BJ (cell line): Measurements from ENCODE around the gene OSBPL6. TPM values are rescaled to one million over a fixed set of nuclear protein-coding genes. Genes with fewer than 3 reads are reported as not detected.

Experiments used
- CTCF ChIA-PET: fragments of 350-600 bp; formaldehyde crosslinking; extraction: SDS; loops from one replicate; lab custom pipeline; 2021; ENCODE audit warnings: antibody characterized with exemption, inconsistent platforms; lab: Yijun Ruan, JAX
- POLR2A ChIA-PET: fragments of 300-600 bp; sonication (Branson Sonifier 250); formaldehyde crosslinking; extraction: SDS; loops from one replicate; lab custom pipeline; 2021; ENCODE audit warnings: antibody characterized with exemption; lab: Charles Lee
- DNase-seq: peaks from one replicate; pipeline ENCODE4 v3.0.0-alpha.2; 2011; ENCODE audit warnings: low read depth
- H3K27me3 ChIP-seq: 2 replicates; pipeline ENCODE4 v1.6.0; 2011; ENCODE audit warnings: low read length; ENCODE audit not compliant: control insufficient read depth, insufficient read depth
- H3K36me3 ChIP-seq: 2 replicates; pipeline ENCODE4 v1.5.1; 2011; ENCODE audit warnings: low read length; ENCODE audit not compliant: control insufficient read depth, insufficient read depth
- H3K4me3 ChIP-seq: 2 replicates; pipeline ENCODE4 v1.5.1; 2011; ENCODE audit warnings: low read depth, mild to moderate bottlenecking, control low read depth, low read length
- polyA plus RNA-seq: library from polyadenylated mRNA; depleted of rRNA; stranded (reverse); fragments of >200 nt; gene quantifications from 2 replicates; pipeline ENCODE4 v1.2.3, GENCODE V29; 2011
- TF ChIP-seq, protein P1 (sequence below): IDR thresholded peaks from 2 replicates; pipeline ENCODE4 v1.5.1; 2011; ENCODE audit warnings: low read depth, mild to moderate bottlenecking, control low read depth, inconsistent platforms, low read length, moderate library complexity; ENCODE audit not compliant: insufficient read depth

The OSBPL6 gene
- polyA plus RNA-seq, 1 experiment, result 3.7 TPM

DNA sequence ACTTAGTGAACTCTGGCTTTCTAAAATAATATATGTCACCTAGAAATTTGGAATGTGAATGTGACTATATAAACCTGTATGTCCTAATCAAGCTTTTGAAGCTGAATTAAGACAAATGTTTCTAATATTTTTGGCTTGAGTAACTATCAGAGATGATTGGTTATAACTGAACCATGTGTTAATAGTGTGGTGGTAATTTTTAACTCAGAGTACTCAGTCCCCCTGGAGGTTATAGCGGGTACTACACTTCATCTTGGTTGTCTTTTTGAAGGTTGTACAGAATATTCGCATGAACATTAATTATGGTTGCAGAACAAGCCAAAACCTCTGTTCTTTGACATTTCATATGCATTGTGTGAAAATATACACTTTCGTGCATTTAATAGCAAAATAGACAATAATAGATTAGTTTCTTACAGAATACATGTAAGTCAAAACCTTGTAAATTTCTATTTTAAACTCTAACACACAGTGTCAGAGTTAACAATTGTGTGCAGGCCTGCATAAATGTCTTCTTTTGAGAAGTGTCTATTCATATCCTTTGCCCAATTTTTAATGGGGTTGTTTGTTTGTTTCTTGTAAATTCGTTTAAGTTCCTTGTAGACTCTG lies 86.0 kb downstream of the OSBPL6 start:
- ChIA-PET POLR2A (no interaction called here), CTCF (interaction anchor here (0.7 to 2.9 kb wide), 3 partner anchors 14 to 169 kb away, joined by 3 to 11 read pairs (median 4); no protein-coding TSS in a partner anchor)
- Histone ChIP-seq H3K27me3 (no peaks in the 10 kb centered on the region), H3K4me3 (no peak overlapping the region), H3K36me3 (no peaks in the 10 kb centered on the region)
- TF ChIP-seq, protein P1, sequence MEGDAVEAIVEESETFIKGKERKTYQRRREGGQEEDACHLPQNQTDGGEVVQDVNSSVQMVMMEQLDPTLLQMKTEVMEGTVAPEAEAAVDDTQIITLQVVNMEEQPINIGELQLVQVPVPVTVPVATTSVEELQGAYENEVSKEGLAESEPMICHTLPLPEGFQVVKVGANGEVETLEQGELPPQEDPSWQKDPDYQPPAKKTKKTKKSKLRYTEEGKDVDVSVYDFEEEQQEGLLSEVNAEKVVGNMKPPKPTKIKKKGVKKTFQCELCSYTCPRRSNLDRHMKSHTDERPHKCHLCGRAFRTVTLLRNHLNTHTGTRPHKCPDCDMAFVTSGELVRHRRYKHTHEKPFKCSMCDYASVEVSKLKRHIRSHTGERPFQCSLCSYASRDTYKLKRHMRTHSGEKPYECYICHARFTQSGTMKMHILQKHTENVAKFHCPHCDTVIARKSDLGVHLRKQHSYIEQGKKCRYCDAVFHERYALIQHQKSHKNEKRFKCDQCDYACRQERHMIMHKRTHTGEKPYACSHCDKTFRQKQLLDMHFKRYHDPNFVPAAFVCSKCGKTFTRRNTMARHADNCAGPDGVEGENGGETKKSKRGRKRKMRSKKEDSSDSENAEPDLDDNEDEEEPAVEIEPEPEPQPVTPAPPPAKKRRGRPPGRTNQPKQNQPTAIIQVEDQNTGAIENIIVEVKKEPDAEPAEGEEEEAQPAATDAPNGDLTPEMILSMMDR, result peak; percentile 64
- no peak for DNase-seq

DNA sequence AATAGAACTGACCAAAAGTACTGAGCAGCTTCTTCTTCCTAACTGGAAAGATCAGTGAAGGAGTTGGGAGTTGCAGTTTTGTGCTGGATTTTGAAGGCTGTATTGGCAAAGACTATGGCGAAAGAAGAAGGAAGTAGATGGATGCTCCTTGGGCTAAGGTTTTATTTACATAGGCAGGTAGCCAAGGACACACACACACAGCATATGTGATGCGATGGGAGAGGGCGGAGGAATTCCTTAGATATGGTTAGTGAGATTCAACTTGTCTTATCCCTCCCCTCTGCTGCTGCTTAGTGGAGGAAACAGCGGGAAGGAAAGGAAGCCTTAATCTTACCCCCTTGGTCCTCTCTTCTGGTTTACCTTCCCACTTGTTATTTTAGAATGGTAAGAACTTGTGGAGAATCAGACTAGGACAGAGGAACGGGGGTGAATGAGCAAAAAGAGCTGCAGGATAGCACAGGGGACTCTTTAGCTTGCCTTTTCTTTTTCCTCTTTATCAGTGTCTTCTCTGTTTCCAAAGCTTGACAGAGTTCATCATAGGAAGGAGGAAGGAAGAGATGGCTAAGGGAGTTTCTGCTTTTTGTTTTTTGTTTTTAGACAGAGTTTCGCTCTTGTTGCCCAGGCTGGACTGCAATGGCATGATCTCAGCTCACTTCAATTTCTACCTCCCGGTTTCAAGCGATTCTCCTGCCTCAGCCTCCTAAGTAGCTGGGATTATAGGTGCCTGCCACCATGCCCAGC lies 87.9 kb downstream of the OSBPL6 start:
- no peaks in the 10 kb centered on the region for H3K27me3 ChIP-seq
- no peaks in the 10 kb centered on the region for H3K36me3 ChIP-seq
- ChIA-PET CTCF (interaction anchor here (0.6 kb wide), 1 partner anchor 346 kb away, joined by 3 read pairs; no protein-coding TSS in a partner anchor), POLR2A (no interaction called here)
- no peak for DNase-seq
- H3K4me3 ChIP-seq, result no peak overlapping the region
- TF ChIP-seq, protein P1, result no peak

DNA sequence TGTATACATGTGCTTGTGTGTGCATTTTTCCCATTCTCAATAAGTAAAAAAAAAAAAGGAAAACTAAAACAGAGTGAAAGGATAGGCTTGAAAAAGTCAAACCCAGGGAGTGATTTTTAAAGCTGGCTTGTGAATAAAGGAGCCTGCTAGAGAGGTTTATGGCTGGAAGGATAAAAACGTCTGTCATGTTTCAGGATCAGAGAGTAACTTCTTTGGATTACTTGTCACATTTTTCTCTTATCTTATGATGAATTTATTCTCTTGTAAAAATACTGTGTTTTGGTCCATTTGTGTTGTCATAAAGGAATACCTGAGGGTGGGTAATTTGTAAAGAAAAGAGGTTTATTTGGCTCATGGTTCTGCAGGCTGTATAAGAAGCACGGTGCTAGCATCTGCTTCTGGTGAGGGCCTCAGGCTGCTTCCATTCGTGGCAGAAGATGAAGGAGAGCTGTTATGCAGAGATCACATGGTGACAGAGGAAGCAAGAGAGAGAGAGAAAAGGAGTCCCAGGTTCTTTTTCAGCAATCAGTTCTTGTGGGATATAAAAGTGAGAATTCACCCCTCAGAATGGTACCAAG lies 89.1 kb downstream of the OSBPL6 start:
- Histone ChIP-seq H3K36me3 (no peaks in the 10 kb centered on the region), H3K4me3 (no peak overlapping the region), H3K27me3 (no peaks in the 10 kb centered on the region)
- no peak for DNase-seq
- ChIA-PET POLR2A (no interaction called here), CTCF (no interaction called here)
- TF ChIP-seq, protein P1, result no peak

DNA sequence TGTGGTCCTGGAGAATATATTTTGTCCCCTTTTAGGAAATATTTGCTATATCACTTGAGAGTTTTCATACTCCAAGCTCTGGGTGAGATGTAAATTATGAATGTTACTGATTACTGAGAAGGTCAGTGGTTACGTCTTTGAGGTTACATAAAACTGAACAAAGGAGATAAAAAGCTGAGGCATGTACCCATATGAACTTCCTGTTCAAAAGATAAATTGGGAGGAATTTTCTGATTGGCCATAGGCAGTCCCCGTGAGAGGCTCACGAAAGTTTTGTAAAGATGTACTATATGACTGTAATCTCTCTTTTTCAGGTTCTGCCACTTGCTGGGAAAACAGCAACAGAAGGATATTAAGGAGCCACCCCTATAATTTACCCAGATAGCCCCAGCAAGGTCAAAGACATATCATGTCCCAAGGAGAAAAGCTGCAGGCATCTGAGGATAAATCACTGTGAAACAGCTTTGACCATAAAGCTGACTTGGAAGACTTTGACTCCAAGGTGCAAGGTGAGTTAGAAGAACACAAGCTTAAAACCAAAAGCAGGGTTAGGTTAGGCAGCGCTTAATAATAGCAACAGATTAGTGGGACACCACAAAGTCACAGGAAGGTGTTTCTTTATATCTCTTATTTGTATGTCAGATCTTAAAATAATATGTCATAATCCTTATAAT lies 90.4 kb downstream of the OSBPL6 start:
- H3K36me3 ChIP-seq, result no peaks in the 10 kb centered on the region
- H3K4me3 ChIP-seq, result no peak overlapping the region
- TF ChIP-seq, protein P1, result no peak
- DNase-seq, result no peak
- ChIA-PET CTCF (interaction anchor here (0.6 to 1.7 kb wide), 2 partner anchors 13 to 1023 kb away, joined by 3 to 5 read pairs; no protein-coding TSS in a partner anchor), POLR2A (no interaction called here)
- H3K27me3 ChIP-seq, result no peaks in the 10 kb centered on the region

DNA sequence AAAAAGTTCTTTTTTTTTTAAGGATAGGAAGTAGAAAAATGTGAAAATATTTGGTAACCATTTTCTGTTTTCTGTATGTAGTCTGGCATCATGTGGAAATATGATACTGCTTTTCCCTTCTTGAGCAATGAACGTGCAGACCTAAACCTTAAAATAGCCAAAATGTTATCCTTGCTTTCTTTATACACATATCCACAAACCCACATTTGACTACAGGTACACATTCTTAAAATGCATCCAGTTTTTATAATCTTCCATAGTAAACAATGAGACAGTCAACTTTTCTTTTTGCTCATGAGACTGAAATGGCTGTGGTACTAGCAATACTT lies 90.9 kb downstream of the OSBPL6 start:
- Histone ChIP-seq H3K27me3 (no peaks in the 10 kb centered on the region), H3K4me3 (no peak overlapping the region), H3K36me3 (no peaks in the 10 kb centered on the region)
- ChIA-PET CTCF (interaction anchor here (0.6 to 1.7 kb wide), 2 partner anchors 13 to 1023 kb away, joined by 3 to 5 read pairs; no protein-coding TSS in a partner anchor), POLR2A (no interaction called here)
- TF ChIP-seq, protein P1, result no peak
- DNase-seq, result no peak
